A549 (cell line): ENCODE measurements around the gene PPP1R9A. TPM values are rescaled to one million over a fixed set of nuclear protein-coding genes. Genes with fewer than 3 reads are reported as not detected.
A peak's percentile ranks its signal among the peaks of the same experiment; 100 is the strongest.

ENCODE experiments used
- ATAC-seq, 2 experiments: fragments of 200-7000 bp in 1 of 2; fragments of >200 bp in 1 of 2; cut with Nextera tagmentation in 1 of 2; cut with Tn5 transposase in 1 of 2; 3 replicates each; pipeline versions ENCODE4 v1.8.0 to v1.9.1; 2018 to 2020; ENCODE audit warnings: mild to moderate bottlenecking in 1 of 2, moderate library complexity in 1 of 2
- CTCF ChIA-PET: fragments of 300-600 bp; sonication (Branson Sonifier 250); formaldehyde crosslinking; extraction: SDS; loops from one replicate; lab custom pipeline; 2021; ENCODE audit warnings: antibody characterized with exemption, inconsistent platforms; lab: Yijun Ruan, JAX
- POLR2A ChIA-PET: fragments of 350-600 bp; formaldehyde crosslinking; extraction: SDS; loops from one replicate; lab custom pipeline; 2021; ENCODE audit warnings: antibody characterized with exemption, inconsistent platforms; lab: Yijun Ruan, JAX
- DNase-seq, 2 experiments: peaks; one replicate each; pipeline versions ENCODE4 v3.0.0 to v3.0.0-alpha.2; 2011 to 2016; ENCODE audit warnings: low read depth in 1 of 2, low spot score in 1 of 2
- FAIRE-seq: peaks from 2 replicates; lab custom pipeline; 2011; peaks lifted over from hg19 to GRCh38; lab: Jason Lieb, UNC
- H3K27ac ChIP-seq, 2 experiments: fragments of >200 bp; sonication (Bioruptor Twin); formaldehyde crosslinking; 3 replicates each; pipeline ENCODE4 v1.5.1; 2016 to 2017
- H3K4me1 ChIP-seq: fragments of >200 bp; sonication (Bioruptor Twin); formaldehyde crosslinking; 3 replicates; pipeline ENCODE4 v1.6.1; 2016
- H3K4me2 ChIP-seq: fragments of >200 bp; sonication (Bioruptor Twin); formaldehyde crosslinking; 3 replicates; pipeline ENCODE4 v1.6.1; 2016
- H3K4me3 ChIP-seq: fragments of >200 bp; sonication (Bioruptor Twin); formaldehyde crosslinking; 3 replicates; pipeline ENCODE4 v1.5.1; 2016
- H3K9me3 ChIP-seq: fragments of >200 bp; sonication (Bioruptor Twin); formaldehyde crosslinking; 3 replicates; pipeline ENCODE4 v1.6.1; 2016
- EHF ChIP-seq: fragments of 250-450 bp; sonication (Bioruptor Pico); IDR thresholded peaks from 2 replicates; pipeline ENCODE4 v1.5.0; 2020; ENCODE audit warnings: mild to moderate bottlenecking
- FOSL2 ChIP-seq, 2 experiments: fragments of 450-650 bp in 1 of 2; fragments of >200 bp in 1 of 2; sonication (Bioruptor Twin) in 1 of 2; formaldehyde crosslinking; IDR thresholded peaks; 2 replicates each; pipeline versions ENCODE4 v1.5.0 to v1.6.1; 2016 to 2020; ENCODE audit warnings: mild to moderate bottlenecking in 1 of 2, moderate library complexity in 1 of 2
- GATA3 ChIP-seq: IDR thresholded peaks from 2 replicates; pipeline ENCODE4 v1.6.1; 2012; ENCODE audit warnings: borderline replicate concordance
- HDAC2 ChIP-seq: fragments of 200-600 bp; sonication (generic); IDR thresholded peaks from 2 replicates; pipeline ENCODE4 v1.6.1; 2016
- JUN ChIP-seq, 2 experiments: fragments of >200 bp; sonication (Bioruptor Twin); formaldehyde crosslinking; IDR thresholded peaks; 2 replicates in 1 of 2; 3 replicates in 1 of 2; pipeline ENCODE4 v1.6.1; 2016 to 2017
- MAFK ChIP-seq: fragments of 450-650 bp; IDR thresholded peaks from 2 replicates; pipeline ENCODE4 v1.6.1; 2014; ENCODE audit not compliant: partially characterized antibody
- MAZ ChIP-seq: fragments of 150-350 bp; IDR thresholded peaks from 2 replicates; pipeline ENCODE4 v1.6.1; 2014; ENCODE audit warnings: antibody characterized with exemption, low read depth, low read length, borderline replicate concordance
- NFE2L2 ChIP-seq: fragments of 150-350 bp; conservative IDR thresholded peaks from 2 replicates; pipeline ENCODE4 v1.6.1; 2014; ENCODE audit warnings: low read length
- NR3C1 ChIP-seq: fragments of >200 bp; sonication (Bioruptor Twin); formaldehyde crosslinking; IDR thresholded peaks from 3 replicates; pipeline ENCODE4 v1.6.1; 2017
- POLR2A ChIP-seq: IDR thresholded peaks from 2 replicates; pipeline ENCODE4 v1.6.1; 2012; ENCODE audit warnings: mild to moderate bottlenecking, low read length
- POLR2AphosphoS2 ChIP-seq: conservative IDR thresholded peaks from 2 replicates; pipeline ENCODE4 v1.6.1; 2012; ENCODE audit warnings: low read length, improper control_type of control experiment, inconsistent platforms
- RAD21 ChIP-seq, 2 experiments: fragments of >200 bp in 1 of 2; sonication (Bioruptor Twin) in 1 of 2; formaldehyde crosslinking in 1 of 2; IDR thresholded peaks in 1 of 2; conservative IDR thresholded peaks in 1 of 2; 2 replicates in 1 of 2; 3 replicates in 1 of 2; pipeline ENCODE4 v1.6.1; 2012 to 2018; ENCODE audit warnings: inconsistent platforms in 1 of 2
- RARB ChIP-seq: fragments of 250-450 bp; sonication (Bioruptor Pico); IDR thresholded peaks from 2 replicates; pipeline ENCODE4 v1.8.0; 2021; ENCODE audit warnings: mild to moderate bottlenecking, moderate library complexity
- RCOR1 ChIP-seq: fragments of 150-350 bp; IDR thresholded peaks from 2 replicates; pipeline ENCODE4 v1.6.1; 2014; ENCODE audit warnings: antibody characterized with exemption, low read length, low read depth
- RFX5 ChIP-seq: fragments of 450-650 bp; IDR thresholded peaks from 2 replicates; pipeline ENCODE4 v1.7.1; 2014; ENCODE audit warnings: antibody characterized with exemption, mild to moderate bottlenecking, moderate library complexity
- RNF2 ChIP-seq: fragments of 200-600 bp; sonication (generic); IDR thresholded peaks from 2 replicates; pipeline ENCODE4 v1.6.1; 2016; ENCODE audit warnings: low read depth, mild to moderate bottlenecking, antibody characterized with exemption, moderate library complexity, borderline replicate concordance
- SMC3 ChIP-seq: fragments of >200 bp; sonication (Bioruptor Twin); formaldehyde crosslinking; IDR thresholded peaks from 3 replicates; pipeline ENCODE4 v1.6.1; 2018; ENCODE audit warnings: inconsistent platforms
- TP53 ChIP-seq: fragments of 250-450 bp; sonication (Bioruptor Pico); IDR thresholded peaks from 2 replicates; pipeline ENCODE4 v1.5.0; 2021; ENCODE audit warnings: mild to moderate bottlenecking, moderate library complexity
- ZSCAN20 ChIP-seq: fragments of 250-450 bp; sonication (Bioruptor Pico); IDR thresholded peaks from 2 replicates; pipeline ENCODE4 v1.8.0; 2022; ENCODE audit warnings: mild to moderate bottlenecking, moderate library complexity
- WGBS: methylation state at CpG from one replicate; pipeline ENCODE4 v1.1.6; 2017; ENCODE audit errors: missing lambda C conversion rate; 5-methylcytosine and 5-hydroxymethylcytosine counted together
- polyA plus RNA-seq, 4 experiments: library from polyadenylated mRNA; depleted of rRNA in 3 of 4; stranded (reverse); fragments of >200 nt; fragmentation: RNase III in 1 of 4; extraction: RNeasy Plus Mini Kit Qiagen cat#74134 plus additional on column Dnase treatment in 1 of 4; gene quantifications; 2 replicates in 3 of 4; 3 replicates in 1 of 4; pipeline ENCODE4 v1.2.3, GENCODE V29; 2011 to 2017
- TF ChIP-seq, protein P1 (sequence below): fragments of >200 bp; sonication (Bioruptor Twin); formaldehyde crosslinking; IDR thresholded peaks from 3 replicates; pipeline ENCODE4 v1.6.1; 2016
- TF ChIP-seq, protein P2 (sequence below): fragments of 250-450 bp; sonication (Bioruptor Pico); IDR thresholded peaks from 2 replicates; pipeline ENCODE4 v1.5.0; 2021; ENCODE audit warnings: mild to moderate bottlenecking, moderate library complexity, borderline replicate concordance
- TF ChIP-seq, protein P3 (sequence below): fragments of 200-600 bp; sonication (generic); IDR thresholded peaks from 2 replicates; pipeline ENCODE4 v1.6.1; 2016; ENCODE audit warnings: antibody characterized with exemption, mild to moderate bottlenecking, moderate library complexity
- TF ChIP-seq, protein P4 (sequence below): fragments of 250-450 bp; sonication (Bioruptor Pico); IDR thresholded peaks from 2 replicates; pipeline ENCODE4 v1.5.0; 2020; ENCODE audit warnings: low read depth, mild to moderate bottlenecking, moderate library complexity

PPP1R9A gene
- polyA plus RNA-seq, 2 of the 4 experiments (the other 2 are of a cell fraction), result 5.0 to 18.7 TPM

DNA sequence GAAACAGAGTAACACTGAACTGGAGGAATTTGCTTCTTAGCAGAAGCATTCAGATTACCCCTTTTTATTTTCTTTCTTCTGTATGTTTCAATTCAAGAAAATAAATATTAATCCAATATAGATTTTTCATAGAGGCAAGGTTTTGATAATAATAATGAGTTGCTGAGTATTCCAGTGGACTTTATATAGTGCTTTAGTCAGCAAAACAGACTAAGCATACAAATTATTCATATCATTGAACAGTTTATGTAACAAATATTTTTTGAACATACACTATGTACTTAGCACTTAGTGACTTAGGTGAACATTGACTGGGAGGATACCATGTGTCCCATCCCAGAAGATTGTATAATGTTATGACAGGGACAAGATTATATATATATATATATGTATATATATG is 32.0 kb downstream of the PPP1R9A start:
- no peaks in the 10 kb centered on the region for H3K9me3 ChIP-seq
- FAIRE-seq (no peak), ATAC-seq (no peak), DNase-seq (no peak)
- no peak overlapping the region for H3K4me2 ChIP-seq
- POLR2A ChIA-PET, result no interaction called here
- TF ChIP-seq, protein P1, sequence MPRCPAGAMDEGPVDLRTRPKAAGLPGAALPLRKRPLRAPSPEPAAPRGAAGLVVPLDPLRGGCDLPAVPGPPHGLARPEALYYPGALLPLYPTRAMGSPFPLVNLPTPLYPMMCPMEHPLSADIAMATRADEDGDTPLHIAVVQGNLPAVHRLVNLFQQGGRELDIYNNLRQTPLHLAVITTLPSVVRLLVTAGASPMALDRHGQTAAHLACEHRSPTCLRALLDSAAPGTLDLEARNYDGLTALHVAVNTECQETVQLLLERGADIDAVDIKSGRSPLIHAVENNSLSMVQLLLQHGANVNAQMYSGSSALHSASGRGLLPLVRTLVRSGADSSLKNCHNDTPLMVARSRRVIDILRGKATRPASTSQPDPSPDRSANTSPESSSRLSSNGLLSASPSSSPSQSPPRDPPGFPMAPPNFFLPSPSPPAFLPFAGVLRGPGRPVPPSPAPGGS, result no peak
- TF ChIP-seq MAFK, result peak; percentile 68
- CTCF ChIA-PET, result no interaction called here
- H3K27ac ChIP-seq, result no peak overlapping the region
- H3K4me3 ChIP-seq, result no peak overlapping the region
- H3K4me1 ChIP-seq, result peaks cover 28% of the 10 kb centered on the region

DNA sequence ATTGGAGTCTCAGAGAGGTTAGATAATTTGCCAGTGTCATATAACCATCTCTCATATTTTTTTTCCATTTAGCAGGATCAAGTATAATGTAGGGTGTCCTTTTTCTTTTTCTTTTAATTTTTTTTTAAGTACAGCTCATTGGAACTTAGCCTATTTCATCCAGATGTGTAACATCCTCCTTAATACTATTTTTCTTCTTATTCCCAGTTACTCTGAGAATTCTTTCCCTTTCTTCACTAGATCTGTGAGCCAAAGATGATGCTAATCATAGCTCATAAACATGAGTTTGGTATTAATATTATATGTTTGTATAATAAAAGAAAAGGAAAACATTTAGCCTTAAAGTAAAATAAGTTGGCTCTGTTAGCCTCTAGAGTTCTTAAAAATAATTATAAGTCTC is 32.8 kb downstream of the PPP1R9A start:
- no peak overlapping the region for H3K27ac ChIP-seq
- FAIRE-seq (no peak), ATAC-seq (no peak), DNase-seq (no peak)
- no peak overlapping the region for H3K4me2 ChIP-seq
- peaks cover 31% of the 10 kb centered on the region for H3K4me1 ChIP-seq
- CTCF ChIA-PET, result interaction anchor here (0.6 to 1.1 kb wide), 2 partner anchors 40 to 307 kb away, joined by 3 to 4 read pairs; no protein-coding TSS in a partner anchor
- POLR2A ChIA-PET, result no interaction called here
- TF ChIP-seq RFX5, result no peak
- TF ChIP-seq RAD21 (conservative IDR thresholded peaks at IDR 0.05 in 1 of 2, IDR thresholded peaks at IDR 0.05 in 1 of 2), result no peak
- TF ChIP-seq SMC3, result no peak
- TF ChIP-seq NFE2L2, result no peak
- TF ChIP-seq, protein P2, sequence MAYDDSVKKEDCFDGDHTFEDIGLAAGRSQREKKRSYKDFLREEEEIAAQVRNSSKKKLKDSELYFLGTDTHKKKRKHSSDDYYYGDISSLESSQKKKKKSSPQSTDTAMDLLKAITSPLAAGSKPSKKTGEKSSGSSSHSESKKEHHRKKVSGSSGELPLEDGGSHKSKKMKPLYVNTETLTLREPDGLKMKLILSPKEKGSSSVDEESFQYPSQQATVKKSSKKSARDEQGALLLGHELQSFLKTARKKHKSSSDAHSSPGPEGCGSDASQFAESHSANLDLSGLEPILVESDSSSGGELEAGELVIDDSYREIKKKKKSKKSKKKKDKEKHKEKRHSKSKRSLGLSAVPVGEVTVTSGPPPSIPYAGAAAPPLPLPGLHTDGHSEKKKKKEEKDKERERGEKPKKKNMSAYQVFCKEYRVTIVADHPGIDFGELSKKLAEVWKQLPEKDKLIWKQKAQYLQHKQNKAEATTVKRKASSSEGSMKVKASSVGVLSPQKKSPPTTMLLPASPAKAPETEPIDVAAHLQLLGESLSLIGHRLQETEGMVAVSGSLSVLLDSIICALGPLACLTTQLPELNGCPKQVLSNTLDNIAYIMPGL (CRISPR knock-in tag), result no peak
- no peak for TF ChIP-seq RCOR1
- TF ChIP-seq RNF2, result no peak
- no peak for TF ChIP-seq GATA3
- TF ChIP-seq POLR2A, result no peak
- no peak for TF ChIP-seq HDAC2
- no peak for TF ChIP-seq TP53
- TF ChIP-seq EHF (CRISPR knock-in tag), result no peak
- TF ChIP-seq ZSCAN20 (CRISPR knock-in tag), result no peak
- no peak for TF ChIP-seq MAZ
- no peak overlapping the region for H3K4me3 ChIP-seq
- no peaks in the 10 kb centered on the region for H3K9me3 ChIP-seq

DNA sequence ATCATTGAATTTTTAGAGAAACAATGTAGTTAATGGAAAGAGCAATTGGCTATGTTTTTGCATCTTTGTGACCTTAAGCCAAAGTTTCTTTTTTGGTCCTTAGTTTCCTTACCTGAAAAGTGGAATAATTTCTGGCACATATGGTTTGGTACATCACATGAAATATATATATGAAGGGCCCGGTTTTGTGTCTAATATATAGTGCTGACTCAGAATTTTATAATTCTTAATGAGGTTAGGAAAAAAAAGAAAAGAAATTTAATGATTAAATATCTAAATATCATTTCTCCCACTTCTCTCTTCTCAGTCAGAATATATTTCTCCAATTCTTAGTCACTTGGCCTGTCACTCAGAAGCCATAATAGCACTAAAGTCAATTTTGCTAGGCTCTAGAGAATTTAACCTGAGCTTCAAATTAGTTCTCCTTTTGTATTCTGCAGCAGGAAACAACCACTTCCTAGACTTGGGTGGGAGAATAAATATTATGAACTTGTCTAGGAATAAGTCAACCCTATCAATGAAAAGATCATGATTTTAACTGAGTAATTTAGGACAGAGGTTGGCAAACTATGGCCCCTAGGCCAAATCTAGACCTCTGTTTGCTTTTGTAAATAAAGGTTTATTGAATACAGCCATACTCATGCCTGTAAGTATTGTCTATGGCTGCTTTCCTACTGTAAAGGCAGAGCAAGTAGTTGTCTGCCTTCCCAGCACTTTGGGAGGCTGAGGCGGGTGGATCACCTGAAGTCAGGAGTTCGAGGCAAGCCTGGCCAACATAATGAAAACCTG is 34.6 kb downstream of the PPP1R9A start:
- no peak overlapping the region for H3K4me2 ChIP-seq
- no peaks in the 10 kb centered on the region for H3K9me3 ChIP-seq
- CTCF ChIA-PET, result no interaction called here
- H3K4me3 ChIP-seq, result no peak overlapping the region
- ATAC-seq, result no peak
- DNase-seq, result no peak
- 87% methylated on average over 3 of the region's 3 CpGs for WGBS
- peaks cover 31% of the 10 kb centered on the region for H3K4me1 ChIP-seq
- TF ChIP-seq FOSL2 (IDR thresholded peaks at IDR 0.05), result no peak
- no peak for TF ChIP-seq FOSL2 (CRISPR knock-in tag; IDR thresholded peaks at IDR 0.05)
- TF ChIP-seq MAFK, result peak; percentile 62
- POLR2A ChIA-PET, result no interaction called here
- no peak overlapping the region for H3K27ac ChIP-seq
- FAIRE-seq, result no peak

DNA sequence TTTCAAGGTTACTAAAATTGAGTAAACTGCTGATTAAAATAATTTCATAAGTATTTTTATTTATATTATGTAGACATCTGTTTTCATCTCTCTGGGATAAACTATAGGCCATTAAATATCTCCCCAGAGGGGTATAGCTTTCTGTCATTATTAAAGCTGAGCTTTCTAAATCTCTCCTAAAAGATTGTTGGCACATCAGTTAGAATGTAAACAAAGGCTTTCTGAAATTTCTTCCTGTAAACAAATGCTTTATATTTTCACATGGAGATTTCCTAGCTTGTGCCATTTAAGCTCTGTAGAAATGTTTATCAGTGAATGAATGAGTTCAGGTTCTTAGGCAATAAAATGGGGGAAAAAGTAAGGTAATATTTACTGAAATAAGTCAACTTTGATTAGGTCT is 35.7 kb downstream of the PPP1R9A start:
- ATAC-seq (no peak; a peak in 1 of 6 replicates), FAIRE-seq (no peak), DNase-seq (peak in 1 of 2 experiments; percentile 36)
- H3K4me2 ChIP-seq, result peak overlapping the region; percentile 1; the same call in 1 of the 3 replicates
- no peaks in the 10 kb centered on the region for H3K9me3 ChIP-seq
- POLR2A ChIA-PET, result no interaction called here
- peaks cover 31% of the 10 kb centered on the region for H3K4me1 ChIP-seq
- H3K27ac ChIP-seq, result no peak overlapping the region
- no peak overlapping the region for H3K4me3 ChIP-seq
- CTCF ChIA-PET, result interaction anchor here (1.2 kb wide), 1 partner anchor 8 kb away, joined by 4 read pairs; no protein-coding TSS in a partner anchor
- no peak for TF ChIP-seq JUN (IDR thresholded peaks at IDR 0.05)
- TF ChIP-seq ZSCAN20 (CRISPR knock-in tag), result no peak
- TF ChIP-seq NR3C1, result no peak
- TF ChIP-seq RCOR1, result no peak
- no peak for TF ChIP-seq RFX5
- TF ChIP-seq, protein P3, sequence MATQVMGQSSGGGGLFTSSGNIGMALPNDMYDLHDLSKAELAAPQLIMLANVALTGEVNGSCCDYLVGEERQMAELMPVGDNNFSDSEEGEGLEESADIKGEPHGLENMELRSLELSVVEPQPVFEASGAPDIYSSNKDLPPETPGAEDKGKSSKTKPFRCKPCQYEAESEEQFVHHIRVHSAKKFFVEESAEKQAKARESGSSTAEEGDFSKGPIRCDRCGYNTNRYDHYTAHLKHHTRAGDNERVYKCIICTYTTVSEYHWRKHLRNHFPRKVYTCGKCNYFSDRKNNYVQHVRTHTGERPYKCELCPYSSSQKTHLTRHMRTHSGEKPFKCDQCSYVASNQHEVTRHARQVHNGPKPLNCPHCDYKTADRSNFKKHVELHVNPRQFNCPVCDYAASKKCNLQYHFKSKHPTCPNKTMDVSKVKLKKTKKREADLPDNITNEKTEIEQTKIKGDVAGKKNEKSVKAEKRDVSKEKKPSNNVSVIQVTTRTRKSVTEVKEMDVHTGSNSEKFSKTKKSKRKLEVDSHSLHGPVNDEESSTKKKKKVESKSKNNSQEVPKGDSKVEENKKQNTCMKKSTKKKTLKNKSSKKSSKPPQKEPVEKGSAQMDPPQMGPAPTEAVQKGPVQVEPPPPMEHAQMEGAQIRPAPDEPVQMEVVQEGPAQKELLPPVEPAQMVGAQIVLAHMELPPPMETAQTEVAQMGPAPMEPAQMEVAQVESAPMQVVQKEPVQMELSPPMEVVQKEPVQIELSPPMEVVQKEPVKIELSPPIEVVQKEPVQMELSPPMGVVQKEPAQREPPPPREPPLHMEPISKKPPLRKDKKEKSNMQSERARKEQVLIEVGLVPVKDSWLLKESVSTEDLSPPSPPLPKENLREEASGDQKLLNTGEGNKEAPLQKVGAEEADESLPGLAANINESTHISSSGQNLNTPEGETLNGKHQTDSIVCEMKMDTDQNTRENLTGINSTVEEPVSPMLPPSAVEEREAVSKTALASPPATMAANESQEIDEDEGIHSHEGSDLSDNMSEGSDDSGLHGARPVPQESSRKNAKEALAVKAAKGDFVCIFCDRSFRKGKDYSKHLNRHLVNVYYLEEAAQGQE, result no peak
- TF ChIP-seq MAZ, result no peak
- TF ChIP-seq, protein P4, sequence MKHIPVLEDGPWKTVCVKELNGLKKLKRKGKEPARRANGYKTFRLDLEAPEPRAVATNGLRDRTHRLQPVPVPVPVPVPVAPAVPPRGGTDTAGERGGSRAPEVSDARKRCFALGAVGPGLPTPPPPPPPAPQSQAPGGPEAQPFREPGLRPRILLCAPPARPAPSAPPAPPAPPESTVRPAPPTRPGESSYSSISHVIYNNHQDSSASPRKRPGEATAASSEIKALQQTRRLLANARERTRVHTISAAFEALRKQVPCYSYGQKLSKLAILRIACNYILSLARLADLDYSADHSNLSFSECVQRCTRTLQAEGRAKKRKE (CRISPR knock-in tag), result no peak
- no peak for TF ChIP-seq RAD21 (conservative IDR thresholded peaks at IDR 0.05 in 1 of 2, IDR thresholded peaks at IDR 0.05 in 1 of 2)
- no peak for TF ChIP-seq TP53
- TF ChIP-seq RARB (CRISPR knock-in tag), result no peak
- no peak for TF ChIP-seq POLR2AphosphoS2
